ENCODE results near the gene MAP3K14. TPM values are rescaled to one million over a fixed set of nuclear protein-coding genes. Genes with fewer than 3 reads are reported as not detected.

Gene MAP3K14
- total RNA-seq, 1 experiment from 2014 or later = 16.4 TPM

DNA sequence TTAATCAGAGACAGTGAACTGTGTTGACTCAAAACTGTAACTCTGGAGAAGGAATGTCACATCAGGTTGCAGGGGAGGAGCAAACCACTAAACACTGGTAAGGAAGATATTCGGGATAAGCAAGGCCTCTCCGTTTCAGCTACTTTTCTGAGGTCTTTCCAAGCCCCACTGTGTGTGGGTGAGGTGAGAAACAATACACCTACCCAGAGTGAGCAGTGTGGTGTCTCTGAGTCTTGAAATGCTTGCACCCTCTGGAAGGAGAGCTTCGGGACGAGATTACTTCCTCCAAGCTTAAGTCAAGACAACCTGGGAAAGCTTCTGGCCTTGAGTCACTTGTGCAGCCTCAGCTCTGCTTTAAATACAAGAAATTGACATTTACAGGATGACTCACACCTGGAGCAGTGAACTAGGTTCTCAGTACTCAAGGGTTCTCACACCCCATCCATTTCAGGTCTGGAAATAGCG, 2.5 kb upstream of the MAP3K14 start:
- H3K4me3 ChIP-seq (replicated peaks in 1 of 2; ENCODE audit: low read depth in 1 of 2, low read length in 2 of 2) = peak overlapping the region; percentile 18 to 48
- peaks cover 0 to 13% of the 10 kb centered on the region in 2 experiments; a peak in 2 of 4 replicates for H3K36me3 ChIP-seq (ENCODE audit: control insufficient read depth in 1 of 2, insufficient read depth in 2 of 2, low read length in 2 of 2)
- H3K4me1 ChIP-seq (ENCODE audit: control insufficient read depth in 1 of 2, insufficient read depth in 2 of 2, low read length in 2 of 2) = peaks cover 67 to 79% of the 10 kb centered on the region in 2 experiments
- ChIA-PET RAD21 (ENCODE audit: low non-redundant PET in 1 of 2, low total read pairs in 2 of 2, uncharacterized antibody in 2 of 2, unreplicated experiment in 2 of 2) (interaction anchor here in 1 of 2 experiments (0.9 kb wide), 1 partner anchor 51 kb away, joined by 4 read pairs; no protein-coding TSS in a partner anchor), CTCF (interaction anchor here (0.9 kb wide), 1 partner anchor 42 kb away, joined by 3 read pairs; no protein-coding TSS in a partner anchor), POLR2A (interaction anchor here (1.3 to 2.0 kb wide), 2 partner anchors 22 to 171 kb away, joined by 4 to 8 read pairs; partner anchors contain the start of gene HEXIM1)
- peaks cover 24% of the 10 kb centered on the region for H3K79me2 ChIP-seq (ENCODE audit: insufficient read depth, low read length)
- no peaks in the 10 kb centered on the region for H3K9me3 ChIP-seq (ENCODE audit: control insufficient read depth in 1 of 2, insufficient read depth in 1 of 2, low read depth in 1 of 2, low read length in 2 of 2)
- no peaks in the 10 kb centered on the region for H3K9me2 ChIP-seq (ENCODE audit: insufficient read depth)
- peak; percentile 64 for DNase-seq (ENCODE audit: low read depth, low spot score)
- H2AFZ ChIP-seq (ENCODE audit: low read depth, low read length, poor library complexity, severe bottlenecking) = no peak overlapping the region
- H4K20me1 ChIP-seq (ENCODE audit: insufficient read depth) = peaks cover 10% of the 10 kb centered on the region; the same call in 1 of the 2 replicates
- peak overlapping the region; percentile 88 for H3K9ac ChIP-seq (ENCODE audit: low read length)
- H3K27me3 ChIP-seq (ENCODE audit: insufficient read depth, low read length) = no peaks in the 10 kb centered on the region
- H3K27ac ChIP-seq (ENCODE audit: low read depth, low read length) = peak overlapping the region; percentile 88
- peak overlapping the region; percentile 97 for H3K4me2 ChIP-seq (ENCODE audit: low read length)
- ATAC-seq = no peak
- BruUV-seq (replicated peaks) = no TSS peak
- intact Hi-C loops (cut with micrococcal nuclease) = no loop called here
- TF ChIP-seq EZH2 (IDR thresholded peaks at IDR 0.05) = no peak
- no peak; the same call in 1 of the 2 replicates for TF ChIP-seq SRF (IDR thresholded peaks at IDR 0.05; ENCODE audit: low read depth)
- TF ChIP-seq, protein P1, sequence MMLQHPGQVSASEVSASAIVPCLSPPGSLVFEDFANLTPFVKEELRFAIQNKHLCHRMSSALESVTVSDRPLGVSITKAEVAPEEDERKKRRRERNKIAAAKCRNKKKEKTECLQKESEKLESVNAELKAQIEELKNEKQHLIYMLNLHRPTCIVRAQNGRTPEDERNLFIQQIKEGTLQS (IDR thresholded peaks at IDR 0.05) = no peak
- peak; percentile 67; the same call in 1 of the 2 replicates for TF ChIP-seq FOSL1 (IDR thresholded peaks at IDR 0.05; ENCODE audit: low read depth)
- TF ChIP-seq CBX3 (IDR thresholded peaks at IDR 0.05; ENCODE audit: low read depth) = peak; percentile 53; the same call in 1 of the 2 replicates
- TF ChIP-seq TCF7L2 (IDR thresholded peaks at IDR 0.05; ENCODE audit: borderline replicate concordance, extremely low read depth, insufficient read depth, insufficient read length) = no peak
- TF ChIP-seq, protein P2, sequence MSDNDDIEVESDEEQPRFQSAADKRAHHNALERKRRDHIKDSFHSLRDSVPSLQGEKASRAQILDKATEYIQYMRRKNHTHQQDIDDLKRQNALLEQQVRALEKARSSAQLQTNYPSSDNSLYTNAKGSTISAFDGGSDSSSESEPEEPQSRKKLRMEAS (IDR thresholded peaks at IDR 0.05) = peak; percentile 48
- TF ChIP-seq YY1 (IDR thresholded peaks at IDR 0.05; ENCODE audit: extremely low read depth, insufficient replicate concordance, low read depth, low read length) = no peak
- TF ChIP-seq POLR2A (IDR thresholded peaks at IDR 0.05; ENCODE audit: borderline replicate concordance, extremely low read depth, insufficient read depth, insufficient read length) = no peak
- peak; percentile 18; the same call in 1 of the 2 replicates for TF ChIP-seq ZFX (IDR thresholded peaks at IDR 0.05)
- TF ChIP-seq ELF1 (IDR thresholded peaks at IDR 0.05; ENCODE audit: borderline replicate concordance, low read depth) = no peak
- no peak for TF ChIP-seq EGR1 (IDR thresholded peaks at IDR 0.05; ENCODE audit: low read depth)
- peak; percentile 49; the same call in 1 of the 2 replicates for TF ChIP-seq SP1 (IDR thresholded peaks at IDR 0.05; ENCODE audit: low read depth)
- no peak for TF ChIP-seq ZNF274 (IDR thresholded peaks at IDR 0.05; ENCODE audit: low read depth, low read length)
- TF ChIP-seq POLR2AphosphoS5 (IDR thresholded peaks at IDR 0.05; ENCODE audit: low read depth, low read length) = 0 out of 2 replicates have a peak, but pooled peaks have one; percentile 16
- TF ChIP-seq SIN3A (IDR thresholded peaks at IDR 0.05; ENCODE audit: low read depth) = peak; percentile 47; the same call in 1 of the 2 replicates
- TF ChIP-seq JUND (IDR thresholded peaks at IDR 0.05) = peak; percentile 72
- TF ChIP-seq CEBPB (IDR thresholded peaks at IDR 0.05; ENCODE audit: low read depth) = no peak
- TF ChIP-seq, protein P3, sequence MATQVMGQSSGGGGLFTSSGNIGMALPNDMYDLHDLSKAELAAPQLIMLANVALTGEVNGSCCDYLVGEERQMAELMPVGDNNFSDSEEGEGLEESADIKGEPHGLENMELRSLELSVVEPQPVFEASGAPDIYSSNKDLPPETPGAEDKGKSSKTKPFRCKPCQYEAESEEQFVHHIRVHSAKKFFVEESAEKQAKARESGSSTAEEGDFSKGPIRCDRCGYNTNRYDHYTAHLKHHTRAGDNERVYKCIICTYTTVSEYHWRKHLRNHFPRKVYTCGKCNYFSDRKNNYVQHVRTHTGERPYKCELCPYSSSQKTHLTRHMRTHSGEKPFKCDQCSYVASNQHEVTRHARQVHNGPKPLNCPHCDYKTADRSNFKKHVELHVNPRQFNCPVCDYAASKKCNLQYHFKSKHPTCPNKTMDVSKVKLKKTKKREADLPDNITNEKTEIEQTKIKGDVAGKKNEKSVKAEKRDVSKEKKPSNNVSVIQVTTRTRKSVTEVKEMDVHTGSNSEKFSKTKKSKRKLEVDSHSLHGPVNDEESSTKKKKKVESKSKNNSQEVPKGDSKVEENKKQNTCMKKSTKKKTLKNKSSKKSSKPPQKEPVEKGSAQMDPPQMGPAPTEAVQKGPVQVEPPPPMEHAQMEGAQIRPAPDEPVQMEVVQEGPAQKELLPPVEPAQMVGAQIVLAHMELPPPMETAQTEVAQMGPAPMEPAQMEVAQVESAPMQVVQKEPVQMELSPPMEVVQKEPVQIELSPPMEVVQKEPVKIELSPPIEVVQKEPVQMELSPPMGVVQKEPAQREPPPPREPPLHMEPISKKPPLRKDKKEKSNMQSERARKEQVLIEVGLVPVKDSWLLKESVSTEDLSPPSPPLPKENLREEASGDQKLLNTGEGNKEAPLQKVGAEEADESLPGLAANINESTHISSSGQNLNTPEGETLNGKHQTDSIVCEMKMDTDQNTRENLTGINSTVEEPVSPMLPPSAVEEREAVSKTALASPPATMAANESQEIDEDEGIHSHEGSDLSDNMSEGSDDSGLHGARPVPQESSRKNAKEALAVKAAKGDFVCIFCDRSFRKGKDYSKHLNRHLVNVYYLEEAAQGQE (IDR thresholded peaks at IDR 0.05; ENCODE audit: low read depth) = no peak
- no peak for TF ChIP-seq EZH2phosphoT487 (IDR thresholded peaks at IDR 0.05; ENCODE audit: borderline replicate concordance)
- TF ChIP-seq, protein P4, sequence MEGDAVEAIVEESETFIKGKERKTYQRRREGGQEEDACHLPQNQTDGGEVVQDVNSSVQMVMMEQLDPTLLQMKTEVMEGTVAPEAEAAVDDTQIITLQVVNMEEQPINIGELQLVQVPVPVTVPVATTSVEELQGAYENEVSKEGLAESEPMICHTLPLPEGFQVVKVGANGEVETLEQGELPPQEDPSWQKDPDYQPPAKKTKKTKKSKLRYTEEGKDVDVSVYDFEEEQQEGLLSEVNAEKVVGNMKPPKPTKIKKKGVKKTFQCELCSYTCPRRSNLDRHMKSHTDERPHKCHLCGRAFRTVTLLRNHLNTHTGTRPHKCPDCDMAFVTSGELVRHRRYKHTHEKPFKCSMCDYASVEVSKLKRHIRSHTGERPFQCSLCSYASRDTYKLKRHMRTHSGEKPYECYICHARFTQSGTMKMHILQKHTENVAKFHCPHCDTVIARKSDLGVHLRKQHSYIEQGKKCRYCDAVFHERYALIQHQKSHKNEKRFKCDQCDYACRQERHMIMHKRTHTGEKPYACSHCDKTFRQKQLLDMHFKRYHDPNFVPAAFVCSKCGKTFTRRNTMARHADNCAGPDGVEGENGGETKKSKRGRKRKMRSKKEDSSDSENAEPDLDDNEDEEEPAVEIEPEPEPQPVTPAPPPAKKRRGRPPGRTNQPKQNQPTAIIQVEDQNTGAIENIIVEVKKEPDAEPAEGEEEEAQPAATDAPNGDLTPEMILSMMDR (IDR thresholded peaks at IDR 0.05 in 2 of 3, conservative IDR thresholded peaks at IDR 0.05 in 1 of 3; ENCODE audit: borderline replicate concordance in 1 of 3, insufficient read depth in 1 of 3, low read depth in 2 of 3, low read length in 2 of 3) = no peak
- no peak; the same call in 1 of the 2 replicates for TF ChIP-seq RAD21 (IDR thresholded peaks at IDR 0.05; ENCODE audit: low read depth)

Data from HCT116 (cell line).